Measurements from ENCODE around the gene RBFOX1. TPM values are rescaled to one million over a fixed set of nuclear protein-coding genes. Genes with fewer than 3 reads are reported as not detected.

RBFOX1 gene
- total RNA-seq, 4 donors from 2014 or later: not detected

- intact Hi-C loops (cut with DNase I): no loop called here
- 77% methylated on average over 6 of the region's 6 CpGs for WGBS
- Histone ChIP-seq H3K4me3 (no peak overlapping the region), H3K9me3 (no peaks in the 10 kb centered on the region), H3K27me3 (no peaks in the 10 kb centered on the region), H3K4me1 (no peaks in the 10 kb centered on the region), H3K36me3 (no peaks in the 10 kb centered on the region), H3K27ac (replicated peaks in 1 of 4) (no peak overlapping the region)
- no peak for DNase-seq (ENCODE audit: extremely low spot score)
- TF ChIP-seq EP300 (IDR thresholded peaks at IDR 0.05) (no peak), CTCF (IDR thresholded peaks at IDR 0.05) (no peak), POLR2A (IDR thresholded peaks at IDR 0.05; ENCODE audit: low read depth) (no peak), POLR2AphosphoS5 (IDR thresholded peaks at IDR 0.05) (no peak)
These were observed 251.9 kb downstream of the RBFOX1 start for GRCh38 chr16:7584561-7584960.

GRCh38 chr16:7585705-7586104 lies 253.1 kb downstream of the RBFOX1 start:
- TF ChIP-seq POLR2AphosphoS5 (IDR thresholded peaks at IDR 0.05): no peak
- no peak for TF ChIP-seq CTCF (IDR thresholded peaks at IDR 0.05)
- no peak for TF ChIP-seq EP300 (IDR thresholded peaks at IDR 0.05)
- no peak for TF ChIP-seq POLR2A (IDR thresholded peaks at IDR 0.05; ENCODE audit: low read depth)
- Histone ChIP-seq H3K4me3 (no peak overlapping the region), H3K4me1 (no peaks in the 10 kb centered on the region), H3K36me3 (no peaks in the 10 kb centered on the region), H3K27me3 (no peaks in the 10 kb centered on the region), H3K9me3 (no peaks in the 10 kb centered on the region), H3K27ac (replicated peaks in 1 of 4) (no peak overlapping the region)
- WGBS: 71% methylated on average over 4 of the region's 4 CpGs
- intact Hi-C loops (cut with DNase I): no loop called here
- DNase-seq (ENCODE audit: extremely low spot score): peak; percentile 14

GRCh38 chr16:7590934-7591333 lies 258.3 kb downstream of the RBFOX1 start:
- TF ChIP-seq POLR2AphosphoS5 (IDR thresholded peaks at IDR 0.05) (no peak), EP300 (IDR thresholded peaks at IDR 0.05) (no peak), CTCF (IDR thresholded peaks at IDR 0.05) (no peak), POLR2A (IDR thresholded peaks at IDR 0.05; ENCODE audit: low read depth) (no peak)
- H3K27ac ChIP-seq (replicated peaks in 1 of 4): no peak overlapping the region
- no peaks in the 10 kb centered on the region for H3K36me3 ChIP-seq
- no peaks in the 10 kb centered on the region for H3K27me3 ChIP-seq
- no peak overlapping the region for H3K4me3 ChIP-seq
- intact Hi-C loops (cut with DNase I): no loop called here
- no peaks in the 10 kb centered on the region for H3K4me1 ChIP-seq
- 81% methylated on average over 4 of the region's 4 CpGs for WGBS
- no peaks in the 10 kb centered on the region for H3K9me3 ChIP-seq
- DNase-seq (ENCODE audit: extremely low spot score): peak; percentile 39

GRCh38 chr16:7596308-7596707 lies 263.7 kb downstream of the RBFOX1 start:
- WGBS: 85% methylated on average over 11 of the region's 11 CpGs
- no peak for DNase-seq (ENCODE audit: extremely low spot score)
- TF ChIP-seq EP300 (IDR thresholded peaks at IDR 0.05) (no peak), POLR2A (IDR thresholded peaks at IDR 0.05; ENCODE audit: low read depth) (no peak), POLR2AphosphoS5 (IDR thresholded peaks at IDR 0.05) (no peak), CTCF (IDR thresholded peaks at IDR 0.05) (no peak)
- Histone ChIP-seq H3K36me3 (no peaks in the 10 kb centered on the region), H3K27ac (replicated peaks in 1 of 4) (no peak overlapping the region), H3K27me3 (no peaks in the 10 kb centered on the region), H3K9me3 (no peaks in the 10 kb centered on the region), H3K4me1 (peaks cover 0 to 8% (median 0%) of the 10 kb centered on the region in 4 donors), H3K4me3 (no peak overlapping the region)
- intact Hi-C loops (cut with DNase I): no loop called here

GRCh38 chr16:7597677-7598076 lies 265.0 kb downstream of the RBFOX1 start:
- 21% methylated on average over 3 of the region's 3 CpGs for WGBS
- TF ChIP-seq POLR2AphosphoS5 (IDR thresholded peaks at IDR 0.05) (no peak), EP300 (IDR thresholded peaks at IDR 0.05) (no peak), CTCF (IDR thresholded peaks at IDR 0.05) (no peak), POLR2A (IDR thresholded peaks at IDR 0.05; ENCODE audit: low read depth) (no peak)
- no peaks in the 10 kb centered on the region for H3K27me3 ChIP-seq
- intact Hi-C loops (cut with DNase I): no loop called here
- no peak for DNase-seq (ENCODE audit: extremely low spot score)
- no peaks in the 10 kb centered on the region for H3K9me3 ChIP-seq
- no peak overlapping the region for H3K4me3 ChIP-seq
- no peaks in the 10 kb centered on the region for H3K36me3 ChIP-seq
- peaks cover 0 to 8% (median 0%) of the 10 kb centered on the region in 4 donors for H3K4me1 ChIP-seq
- no peak overlapping the region for H3K27ac ChIP-seq (replicated peaks in 1 of 4)
